ENCODE measurements around the gene MNS1. TPM values are rescaled to one million over a fixed set of nuclear protein-coding genes. Genes with fewer than 3 reads are reported as not detected.
"Not testable (repeated sequence)": the region's sequence is repeated elsewhere in the genome, so short reads cannot be mapped to it uniquely, and the experiment has no call there.

The MNS1 gene, protein sequence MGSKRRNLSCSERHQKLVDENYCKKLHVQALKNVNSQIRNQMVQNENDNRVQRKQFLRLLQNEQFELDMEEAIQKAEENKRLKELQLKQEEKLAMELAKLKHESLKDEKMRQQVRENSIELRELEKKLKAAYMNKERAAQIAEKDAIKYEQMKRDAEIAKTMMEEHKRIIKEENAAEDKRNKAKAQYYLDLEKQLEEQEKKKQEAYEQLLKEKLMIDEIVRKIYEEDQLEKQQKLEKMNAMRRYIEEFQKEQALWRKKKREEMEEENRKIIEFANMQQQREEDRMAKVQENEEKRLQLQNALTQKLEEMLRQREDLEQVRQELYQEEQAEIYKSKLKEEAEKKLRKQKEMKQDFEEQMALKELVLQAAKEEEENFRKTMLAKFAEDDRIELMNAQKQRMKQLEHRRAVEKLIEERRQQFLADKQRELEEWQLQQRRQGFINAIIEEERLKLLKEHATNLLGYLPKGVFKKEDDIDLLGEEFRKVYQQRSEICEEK
- 1 to 10 TPM in 1 of 2 experiments, under 1 TPM in 1; 0.78 to 1.2 TPM for total RNA-seq

GRCh38 chr15:56464893-56465520, at the start of gene MNS1:
Gene MNS1, minus strand, starts transcription at chr15:56465137. Its CDS starts 165 bp downstream, at chr15:56464972.
- CTCF ChIA-PET, result interaction anchor here (0.6 to 1.0 kb wide), 3 partner anchors 26 to 192 kb away, joined by 3 read pairs; no protein-coding TSS in a partner anchor
- POLR2A ChIA-PET, result no interaction called here

- POLR2A ChIA-PET, result no interaction called here
- CTCF ChIA-PET, result interaction anchor here (0.7 to 1.5 kb wide), 3 partner anchors 32 to 810 kb away, joined by 3 to 9 read pairs (median 5); partner anchors contain the start of gene MNS1
Measured at GRCh38 chr15:56496635-56497034, 31.7 kb upstream of the MNS1 start.

DNA sequence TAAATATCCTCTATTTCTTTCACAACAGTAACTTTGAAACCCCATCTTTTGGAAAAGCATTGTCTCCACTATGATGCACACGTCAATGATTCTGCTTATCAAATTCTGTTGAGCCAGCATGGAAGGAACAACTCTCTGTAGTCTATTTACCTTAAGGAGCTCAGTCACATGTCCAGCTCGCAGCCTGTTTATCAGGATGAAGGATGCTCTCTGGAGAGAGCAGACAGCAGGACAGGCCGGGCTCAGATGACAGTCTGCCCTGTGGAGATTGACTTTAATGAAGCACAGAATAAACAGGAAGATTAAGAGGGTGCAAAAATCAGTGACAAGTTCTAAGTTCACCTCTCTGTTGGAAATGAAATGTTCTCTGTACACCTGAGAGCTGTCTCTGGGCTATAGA, 30.6 kb upstream of the MNS1 start:
- POLR2A ChIA-PET, result no interaction called here
- CTCF ChIA-PET, result interaction anchor here (2.0 kb wide), 1 partner anchor 374 kb away, joined by 9 read pairs; no protein-coding TSS in a partner anchor

GRCh38 chr15:56495053-56495452, 30.1 kb upstream of the MNS1 start:
- ChIA-PET POLR2A (no interaction called here), CTCF (interaction anchor here (1.5 to 2.0 kb wide), 2 partner anchors 374 to 811 kb away, joined by 4 to 9 read pairs; no protein-coding TSS in a partner anchor)

GRCh38 chr15:56492791-56493555, 28.0 kb upstream of the MNS1 start:
- ChIA-PET CTCF (interaction anchor here (1.2 kb wide), 1 partner anchor 377 kb away, joined by 4 read pairs; no protein-coding TSS in a partner anchor), POLR2A (no interaction called here)

DNA sequence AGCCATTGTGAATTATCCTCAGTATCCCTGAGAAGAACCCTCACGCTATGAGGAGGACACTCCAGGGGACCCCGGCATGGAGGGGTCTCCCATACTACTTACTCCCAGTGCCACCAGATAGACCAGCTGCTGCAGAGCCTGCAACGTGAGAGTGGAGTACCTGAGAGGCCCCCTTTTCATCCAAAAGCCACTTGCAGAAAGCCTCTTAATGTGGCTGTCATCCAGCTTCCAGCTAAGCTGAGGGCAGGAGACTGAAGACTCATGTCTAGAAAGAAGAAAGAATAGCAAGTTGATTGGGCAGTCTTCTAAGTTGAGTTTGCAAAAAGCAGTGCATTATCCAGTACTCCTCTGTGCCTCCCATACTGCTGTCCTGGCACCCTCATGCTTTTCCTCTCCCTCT, 27.3 kb upstream of the MNS1 start:
- POLR2A ChIA-PET, result no interaction called here
- CTCF ChIA-PET, result no interaction called here

- CTCF ChIA-PET, result interaction anchor here (0.6 to 1.7 kb wide), 7 partner anchors 26 to 816 kb away, joined by 3 to 8 read pairs (median 3); partner anchors contain the start of genes MNS1 and TCF12
- POLR2A ChIA-PET, result no interaction called here
Measured at GRCh38 chr15:56491110-56491722, 26.3 kb upstream of the MNS1 start.

GRCh38 chr15:56490461-56490860, 25.5 kb upstream of the MNS1 start:
- CTCF ChIA-PET, result interaction anchor here (0.6 to 1.7 kb wide), 5 partner anchors 26 to 816 kb away, joined by 3 to 8 read pairs (median 4); partner anchors contain the start of genes MNS1 and TCF12
- POLR2A ChIA-PET, result no interaction called here

DNA sequence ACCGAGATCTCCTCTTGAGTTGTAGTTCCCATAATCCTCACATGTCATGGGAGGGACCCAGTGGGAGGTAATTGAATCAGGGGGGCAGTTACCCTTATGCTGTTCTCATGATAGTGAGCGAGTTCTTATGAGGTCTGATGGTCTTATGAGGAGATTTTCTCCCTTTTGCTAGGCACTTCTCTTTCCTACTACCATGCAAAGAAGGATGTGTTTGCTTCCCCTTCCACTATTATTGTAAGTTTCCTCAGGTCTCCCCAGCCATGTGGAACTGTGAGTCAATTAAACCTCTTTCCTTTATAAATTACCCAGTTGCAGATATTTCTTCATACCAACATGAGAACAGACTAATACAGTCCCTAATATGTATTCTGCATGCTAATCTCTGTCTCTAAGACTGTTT, 21.3 kb upstream of the MNS1 start:
- POLR2A ChIA-PET, CTCF ChIA-PET: not testable (repeated sequence)

GRCh38 chr15:56485426-56485825, 20.5 kb upstream of the MNS1 start:
- POLR2A ChIA-PET, CTCF ChIA-PET: not testable (repeated sequence)

GRCh38 chr15:56484287-56484686, 19.4 kb upstream of the MNS1 start:
- ChIA-PET CTCF (interaction anchor here (0.6 to 0.7 kb wide), 2 partner anchors 325 to 911 kb away, joined by 3 read pairs; no protein-coding TSS in a partner anchor), POLR2A (no interaction called here)

DNA sequence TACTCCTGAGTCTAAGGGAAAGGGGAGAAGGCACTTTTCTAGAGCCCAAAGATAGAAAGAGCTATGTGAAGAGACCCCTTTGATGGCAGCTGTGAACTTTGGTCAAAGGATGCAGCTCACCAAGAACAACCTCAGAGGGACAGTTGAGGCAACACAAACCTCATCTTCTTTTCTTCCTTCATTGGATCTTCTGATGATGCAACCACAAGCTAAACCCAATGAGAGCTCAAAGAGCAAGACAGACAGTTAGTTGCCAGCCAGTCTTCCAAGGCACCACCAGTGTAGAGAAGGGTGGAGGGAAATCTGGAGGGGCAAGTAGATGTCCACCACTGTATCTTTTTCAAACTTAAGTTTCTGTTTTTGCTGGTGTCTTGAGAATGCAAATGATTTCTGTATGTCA, 10.4 kb upstream of the MNS1 start:
- ChIA-PET CTCF (no interaction called here), POLR2A (no interaction called here)

DNA sequence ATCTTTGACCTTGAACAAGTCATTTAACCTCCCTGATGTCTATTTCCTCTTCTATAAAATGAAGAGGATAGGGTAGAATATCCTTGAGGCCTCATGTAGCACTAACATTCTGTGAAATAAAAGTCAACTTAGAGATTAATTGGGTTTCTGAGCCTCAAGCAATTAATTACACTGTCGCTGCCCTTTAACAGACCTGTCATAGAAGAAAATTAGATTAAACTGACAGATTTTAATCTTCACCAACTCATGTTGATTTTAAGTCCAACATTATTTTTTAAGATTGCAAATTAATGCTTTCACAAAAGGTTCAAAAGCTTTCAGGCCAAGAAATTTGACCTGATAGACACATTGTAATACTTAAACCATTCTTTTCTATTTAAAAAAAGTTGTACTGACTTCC, 8.1 kb upstream of the MNS1 start:
- CTCF ChIA-PET, result no interaction called here
- POLR2A ChIA-PET, result no interaction called here

DNA sequence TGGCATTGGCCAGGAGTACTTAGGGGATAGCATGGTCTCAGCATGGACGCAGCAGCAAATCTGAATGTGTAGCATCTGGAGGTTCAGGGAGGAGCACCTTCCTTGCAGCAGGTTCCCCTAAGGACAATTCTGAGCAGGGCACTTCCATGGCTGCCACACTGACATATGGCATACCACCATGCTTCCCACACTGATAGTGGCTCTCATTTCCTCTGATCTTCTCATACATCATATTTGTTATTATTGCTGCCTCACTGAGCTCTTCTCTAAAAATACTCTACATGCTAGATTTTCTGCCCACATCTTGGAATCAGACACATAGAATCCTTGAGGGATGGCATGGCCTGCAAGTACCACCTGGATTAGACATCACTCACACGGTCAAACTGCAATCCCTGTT, 7.3 kb upstream of the MNS1 start:
- ChIA-PET POLR2A (no interaction called here), CTCF (no interaction called here)

DNA sequence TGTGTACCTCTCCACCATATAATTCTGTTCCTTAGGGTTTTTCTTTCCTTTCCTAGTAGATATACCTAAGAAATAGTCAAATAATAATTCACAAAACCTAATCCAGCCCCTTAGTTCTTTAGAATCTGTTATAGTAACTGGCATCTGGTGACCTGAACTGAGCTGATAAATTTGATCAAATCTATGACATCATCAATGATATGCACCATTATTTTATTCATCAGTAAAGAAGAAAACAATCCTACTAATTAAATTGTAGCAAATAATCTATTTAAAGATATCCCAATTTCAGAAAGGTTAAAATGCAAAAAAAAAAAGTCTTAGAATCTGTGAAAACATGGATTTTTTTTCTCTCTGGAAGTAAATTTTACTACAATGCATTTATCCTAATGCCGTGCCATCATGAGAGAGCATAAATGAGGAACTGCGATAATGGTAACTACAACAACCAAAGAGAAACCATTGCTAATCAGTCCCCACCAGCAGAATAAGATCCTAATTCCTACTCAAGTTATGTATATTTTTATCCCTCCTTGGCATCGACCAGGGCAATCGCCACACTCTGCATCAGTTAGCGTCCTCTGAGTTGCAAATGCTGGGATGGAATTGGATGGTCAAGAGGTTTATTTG, 6.6 kb upstream of the MNS1 start:
- CTCF ChIA-PET, result no interaction called here
- POLR2A ChIA-PET, result no interaction called here

DNA sequence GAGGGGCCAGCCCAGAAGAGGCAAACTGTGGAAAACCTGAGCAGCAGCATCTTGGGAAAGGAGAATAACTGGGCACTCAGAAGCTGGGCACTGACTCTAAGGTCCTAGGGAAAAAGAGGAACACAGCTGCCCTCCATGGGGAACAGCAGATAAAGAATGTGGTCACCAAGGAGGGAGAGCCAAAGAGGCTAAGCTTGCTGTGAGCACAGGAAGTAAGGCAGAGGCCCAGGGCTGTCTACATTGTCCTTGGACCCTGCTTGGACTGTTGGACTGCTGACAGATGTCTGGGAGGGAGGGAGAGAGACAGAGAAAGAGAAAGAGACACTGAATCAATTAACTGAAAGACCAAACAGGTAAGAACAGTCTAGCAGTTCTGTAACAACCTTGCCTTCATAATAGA, 4.5 kb upstream of the MNS1 start:
- ChIA-PET CTCF (no interaction called here), POLR2A (interaction anchor here (0.7 kb wide), 1 partner anchor 683 kb away, joined by 3 read pairs; no protein-coding TSS in a partner anchor)

DNA sequence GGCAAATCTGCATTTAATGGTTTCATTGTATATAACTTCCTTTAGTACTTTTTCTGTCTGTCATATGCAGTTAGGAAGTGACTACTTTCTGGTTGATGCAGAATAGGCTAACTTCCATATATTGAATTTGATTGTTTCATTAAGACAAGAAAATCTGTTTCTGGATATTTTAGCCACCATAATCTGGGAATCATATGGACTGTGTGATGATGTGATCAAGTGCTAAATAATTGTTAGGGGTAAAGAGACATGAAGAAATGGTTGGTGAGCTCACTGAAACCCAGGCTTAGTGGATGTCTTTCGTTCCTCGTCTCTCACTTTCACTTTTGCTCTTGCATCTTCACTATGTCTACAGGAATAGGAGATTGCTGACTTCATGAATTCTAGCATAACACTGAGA, 3.5 kb upstream of the MNS1 start:
- ChIA-PET POLR2A (no interaction called here), CTCF (interaction anchor here (0.5 kb wide), 1 partner anchor 365 kb away, joined by 4 read pairs; no protein-coding TSS in a partner anchor)

GRCh38 chr15:56467616-56468015, 2.7 kb upstream of the MNS1 start:
- CTCF ChIA-PET, result no interaction called here

DNA sequence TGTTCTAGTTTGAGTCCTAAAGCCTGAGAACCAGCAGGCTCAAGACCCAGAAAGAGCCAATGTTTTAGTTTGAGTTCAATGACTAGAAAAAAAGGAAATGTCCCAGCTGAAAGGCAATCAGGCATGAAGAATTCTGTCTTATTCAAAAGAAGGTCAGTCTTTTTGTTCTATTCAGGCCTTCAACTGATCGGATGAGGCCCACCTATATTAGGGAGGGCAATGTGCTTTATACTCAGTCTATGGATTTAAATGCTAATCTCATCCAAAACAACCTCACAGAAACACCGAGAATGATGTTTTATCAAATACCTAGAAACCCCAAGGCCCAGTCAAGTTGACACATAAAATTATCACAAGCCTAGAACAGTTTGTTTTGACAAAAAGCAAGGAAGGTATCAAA, 4.0 kb downstream of the MNS1 start:
- ChIA-PET POLR2A (no interaction called here), CTCF (no interaction called here)

More at GRCh38 chr15:56467616-56468015, 2.7 kb upstream of the MNS1 start:
- POLR2A ChIA-PET, result no interaction called here

Measured in activated CD8-positive, alpha-beta memory T cell treated with anti-CD3 and anti-CD28 coated beads for 36 hours (primary cell).